ENCODE measurements around the gene KCNE4.

KCNE4 gene

DNA sequence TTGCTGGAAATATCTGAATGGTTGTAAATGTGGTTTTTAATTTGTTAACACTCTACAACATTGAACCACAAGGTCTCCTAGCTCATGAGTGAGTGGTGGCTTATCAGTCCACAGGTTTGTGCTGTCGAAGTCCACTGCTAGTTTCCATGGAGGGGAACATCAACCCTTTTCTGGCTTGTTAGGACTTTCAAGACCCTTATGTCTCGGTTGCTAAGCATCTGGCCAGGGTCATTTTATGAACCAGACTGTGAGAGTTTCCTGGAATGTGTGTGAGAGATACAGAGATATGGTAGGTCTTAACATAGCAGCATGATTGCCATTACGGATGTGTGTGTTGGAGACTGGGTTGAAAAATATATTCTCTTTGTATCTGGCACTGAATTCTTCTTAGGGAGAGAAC is 36.9 kb downstream of the KCNE4 start:
- no peak overlapping the region for H3K27ac ChIP-seq
- no peak for TF ChIP-seq CTCF (conservative IDR thresholded peaks at IDR 0.05; ENCODE audit: low read depth)
- DNase-seq (ENCODE audit: low spot score), result no peak
- ChIA-PET POLR2A (ENCODE audit: low non-redundant PET) (no interaction called here), CTCF (no interaction called here)

DNA sequence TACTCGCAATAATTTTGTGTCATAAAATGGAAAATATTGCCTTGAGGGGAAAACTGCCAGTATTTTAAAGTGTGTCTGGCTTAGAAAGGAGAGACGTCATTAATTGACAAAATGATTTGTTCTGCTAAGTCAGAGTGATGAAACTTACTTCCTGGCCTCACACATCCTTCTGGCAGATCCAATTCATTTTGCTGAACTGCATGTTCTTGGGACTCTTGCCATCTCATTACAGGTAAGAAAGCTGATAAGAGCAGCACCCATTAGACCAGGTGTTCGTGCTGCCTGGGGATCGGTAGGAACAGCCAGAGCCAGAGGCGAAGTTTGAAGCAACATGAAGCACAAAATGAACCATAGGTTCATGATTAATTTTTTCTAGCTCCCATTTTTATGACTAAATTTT is 38.0 kb downstream of the KCNE4 start:
- no peak for TF ChIP-seq CTCF (conservative IDR thresholded peaks at IDR 0.05; ENCODE audit: low read depth)
- no peak overlapping the region for H3K27ac ChIP-seq
- DNase-seq (ENCODE audit: low spot score), result no peak
- CTCF ChIA-PET, result interaction anchor here (1.2 kb wide), 1 partner anchor 12 kb away, joined by 7 read pairs; no protein-coding TSS in a partner anchor
- POLR2A ChIA-PET (ENCODE audit: low non-redundant PET), result no interaction called here

DNA sequence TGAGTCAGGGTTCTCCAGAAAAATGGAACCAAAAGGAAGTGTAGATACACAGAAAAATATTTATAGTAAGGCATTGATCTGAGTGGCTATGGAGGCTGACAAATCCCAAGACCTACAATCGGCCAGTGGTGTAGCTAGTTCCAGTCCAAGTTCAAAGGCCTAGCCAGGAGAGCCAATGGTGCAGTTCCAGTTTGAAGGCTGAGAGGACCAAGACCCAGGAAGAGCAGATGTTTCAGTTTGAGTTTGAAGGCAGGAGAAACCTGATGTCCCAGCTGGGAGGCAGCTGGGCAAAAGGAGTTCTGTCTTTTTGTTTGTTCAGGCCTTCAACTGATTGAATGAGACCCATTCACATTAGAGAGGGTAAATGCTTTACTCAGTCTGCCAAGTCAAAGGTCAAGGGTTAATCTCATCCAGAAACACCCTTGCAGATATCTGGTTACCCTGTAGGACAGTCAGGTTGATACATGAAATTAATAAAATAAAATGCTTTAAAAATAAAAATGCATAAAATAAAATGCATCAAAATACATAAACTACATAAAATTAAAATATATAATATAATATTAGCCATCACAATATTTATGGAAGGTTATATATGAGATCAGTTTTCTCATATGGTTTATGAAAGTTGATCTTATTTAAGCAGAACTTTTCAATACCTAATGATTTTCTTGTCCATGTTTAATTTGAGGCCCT is 38.7 kb downstream of the KCNE4 start:
- ChIA-PET CTCF (interaction anchor here (1.2 kb wide), 1 partner anchor 11 kb away, joined by 7 read pairs; no protein-coding TSS in a partner anchor), POLR2A (ENCODE audit: low non-redundant PET) (no interaction called here)
- no peak for TF ChIP-seq CTCF (conservative IDR thresholded peaks at IDR 0.05; ENCODE audit: low read depth)
- DNase-seq (ENCODE audit: low spot score), result no peak
- no peak overlapping the region for H3K27ac ChIP-seq

- no peak overlapping the region for H3K27ac ChIP-seq
- POLR2A ChIA-PET (ENCODE audit: low non-redundant PET), result no interaction called here
- TF ChIP-seq CTCF (conservative IDR thresholded peaks at IDR 0.05; ENCODE audit: low read depth), result no peak
- DNase-seq (ENCODE audit: low spot score), result no peak
- CTCF ChIA-PET, result interaction anchor here (0.9 kb wide), 1 partner anchor 10 kb away, joined by 4 read pairs; no protein-coding TSS in a partner anchor
These were observed 40.7 kb downstream of the KCNE4 start for GRCh38 chr2:223092667-223093066.

DNA sequence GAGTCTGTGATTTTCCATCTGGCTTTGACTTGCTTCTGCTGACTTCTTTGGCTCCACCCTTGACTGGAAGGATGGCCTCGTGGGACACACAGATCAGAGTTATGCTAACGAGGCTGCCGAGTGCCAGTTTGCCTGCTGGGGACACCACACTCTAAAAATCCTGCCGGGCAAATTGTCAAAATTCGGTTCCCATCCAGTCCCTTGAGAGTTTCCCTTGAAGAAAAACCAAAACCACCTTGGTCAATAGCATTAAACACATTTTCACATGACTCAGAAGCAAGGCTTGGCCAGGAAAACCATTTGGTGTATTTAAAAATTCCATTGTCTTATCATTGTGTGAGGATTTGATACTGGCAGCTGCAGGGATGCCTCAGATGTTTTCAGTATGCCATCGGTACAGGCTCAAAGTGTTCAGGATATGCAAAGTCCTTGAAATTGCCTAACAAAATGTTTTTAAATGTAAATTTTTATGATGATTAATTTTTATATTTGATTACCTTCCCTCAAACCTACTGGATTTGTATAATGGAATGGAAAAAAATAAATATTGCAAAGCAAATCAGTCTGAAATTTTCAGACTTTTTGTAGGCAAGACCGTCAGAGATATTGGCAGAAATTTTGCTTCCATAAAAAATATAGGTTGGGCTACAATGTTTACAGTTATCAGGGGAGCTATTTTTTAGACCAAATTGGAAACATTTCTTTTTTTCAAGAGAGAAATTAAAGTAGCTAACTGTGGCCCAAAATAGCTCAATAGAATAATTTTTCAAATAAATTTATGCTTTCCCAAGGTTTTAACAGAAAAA is 41.6 kb downstream of the KCNE4 start:
- no peak for DNase-seq (ENCODE audit: low spot score)
- ChIA-PET CTCF (interaction anchor here (0.7 kb wide), 1 partner anchor 1128 kb away, joined by 3 read pairs; no protein-coding TSS in a partner anchor), POLR2A (ENCODE audit: low non-redundant PET) (no interaction called here)
- H3K27ac ChIP-seq, result no peak overlapping the region
- TF ChIP-seq CTCF (conservative IDR thresholded peaks at IDR 0.05; ENCODE audit: low read depth), result no peak

DNA sequence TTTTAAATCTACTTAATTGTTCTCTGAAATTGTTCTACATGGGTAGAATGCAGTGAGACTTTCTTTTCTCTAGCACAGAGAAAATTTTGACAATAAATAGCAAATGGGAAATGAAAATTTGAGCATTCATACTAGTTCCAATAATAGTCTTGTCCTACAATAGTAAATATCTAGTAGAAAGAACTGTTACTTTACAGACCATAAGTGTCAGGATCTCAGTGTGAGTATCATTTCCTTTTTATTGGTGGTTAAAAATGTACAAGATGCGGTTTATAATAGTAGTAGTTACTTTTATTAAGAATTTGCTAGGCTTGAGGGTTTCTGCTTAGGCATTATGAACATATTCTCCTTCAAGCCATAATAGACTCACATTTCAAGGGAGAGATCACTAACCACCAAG is 43.2 kb downstream of the KCNE4 start:
- ChIA-PET CTCF (interaction anchor here (0.5 to 0.6 kb wide), 2 partner anchors 323 to 332 kb away, joined by 3 read pairs; no protein-coding TSS in a partner anchor), POLR2A (ENCODE audit: low non-redundant PET) (no interaction called here)
- no peak for DNase-seq (ENCODE audit: low spot score)
- TF ChIP-seq CTCF (conservative IDR thresholded peaks at IDR 0.05; ENCODE audit: low read depth), result no peak
- no peak overlapping the region for H3K27ac ChIP-seq
